ENCODE data around the gene TNRC6C. TPM values are rescaled to one million over a fixed set of nuclear protein-coding genes. Genes with fewer than 3 reads are reported as not detected.
"Not testable (repeated sequence)": the region's sequence is repeated elsewhere in the genome, so short reads cannot be mapped to it uniquely, and the experiment has no call there.

Gene TNRC6C
- total RNA-seq, 1 donor from 2014 or later, result 25.8 TPM

DNA sequence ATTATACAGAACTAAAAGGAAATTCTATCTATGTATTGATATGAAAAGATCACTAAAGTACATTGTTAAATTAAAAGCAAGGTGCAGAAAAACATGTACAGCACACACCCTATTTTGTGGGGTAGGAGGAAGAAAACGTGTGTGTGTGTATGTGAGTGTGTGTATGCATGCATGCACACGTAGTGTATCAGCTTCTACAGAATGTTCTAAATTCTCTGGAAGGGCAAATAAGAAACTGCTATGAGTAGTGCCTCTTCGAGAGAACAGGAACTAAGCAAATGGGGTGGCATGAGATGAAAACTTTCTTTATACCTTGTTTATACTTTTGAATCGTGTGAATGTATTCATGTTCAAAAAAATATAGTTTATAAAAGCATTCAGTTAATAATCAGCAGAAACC, 111.2 kb downstream of the TNRC6C start:
- Histone ChIP-seq H3K36me3 (peaks cover 55 to 91% of the 10 kb centered on the region in 2 donors), H3K9me3 (no peaks in the 10 kb centered on the region), H3K4me3 (no peak overlapping the region), H3K27me3 (no peaks in the 10 kb centered on the region), H3K27ac (no peak overlapping the region), H3K4me1 (no peaks in the 10 kb centered on the region)
- no peak for DNase-seq (ENCODE audit: low spot score in 2 of 2)
- intact Hi-C loops (cut with DNase I), result no loop called here
- TF ChIP-seq, protein P1, sequence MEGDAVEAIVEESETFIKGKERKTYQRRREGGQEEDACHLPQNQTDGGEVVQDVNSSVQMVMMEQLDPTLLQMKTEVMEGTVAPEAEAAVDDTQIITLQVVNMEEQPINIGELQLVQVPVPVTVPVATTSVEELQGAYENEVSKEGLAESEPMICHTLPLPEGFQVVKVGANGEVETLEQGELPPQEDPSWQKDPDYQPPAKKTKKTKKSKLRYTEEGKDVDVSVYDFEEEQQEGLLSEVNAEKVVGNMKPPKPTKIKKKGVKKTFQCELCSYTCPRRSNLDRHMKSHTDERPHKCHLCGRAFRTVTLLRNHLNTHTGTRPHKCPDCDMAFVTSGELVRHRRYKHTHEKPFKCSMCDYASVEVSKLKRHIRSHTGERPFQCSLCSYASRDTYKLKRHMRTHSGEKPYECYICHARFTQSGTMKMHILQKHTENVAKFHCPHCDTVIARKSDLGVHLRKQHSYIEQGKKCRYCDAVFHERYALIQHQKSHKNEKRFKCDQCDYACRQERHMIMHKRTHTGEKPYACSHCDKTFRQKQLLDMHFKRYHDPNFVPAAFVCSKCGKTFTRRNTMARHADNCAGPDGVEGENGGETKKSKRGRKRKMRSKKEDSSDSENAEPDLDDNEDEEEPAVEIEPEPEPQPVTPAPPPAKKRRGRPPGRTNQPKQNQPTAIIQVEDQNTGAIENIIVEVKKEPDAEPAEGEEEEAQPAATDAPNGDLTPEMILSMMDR (IDR thresholded peaks at IDR 0.05), result no peak

DNA sequence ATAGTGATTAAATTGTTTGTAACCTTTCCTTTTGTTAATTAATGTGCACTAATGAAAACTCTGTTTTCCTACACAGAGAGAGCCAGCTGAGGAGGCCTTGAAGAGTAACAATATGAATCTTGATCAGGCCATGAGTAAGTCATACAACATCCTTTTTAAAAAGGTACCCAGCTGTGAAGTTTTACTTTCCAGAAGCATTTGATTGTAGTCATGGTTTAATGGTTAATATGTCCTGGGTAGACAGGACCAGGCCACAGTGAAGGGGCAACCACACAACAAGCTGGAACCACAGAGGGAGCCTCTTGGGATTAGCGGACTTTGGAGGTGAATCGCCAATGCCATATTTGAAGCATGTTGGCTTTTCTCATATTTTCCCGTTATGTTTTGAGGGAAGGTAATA, 114.5 kb downstream of the TNRC6C start:
- DNase-seq (ENCODE audit: low spot score in 2 of 2), result no peak
- H3K4me3 ChIP-seq, result no peak overlapping the region
- no peaks in the 10 kb centered on the region for H3K27me3 ChIP-seq
- intact Hi-C loops (cut with DNase I), result no loop called here
- peaks cover 70 to 98% of the 10 kb centered on the region in 2 donors for H3K36me3 ChIP-seq
- H3K9me3 ChIP-seq, result no peaks in the 10 kb centered on the region
- H3K27ac ChIP-seq, result no peak overlapping the region
- TF ChIP-seq, protein P1 (IDR thresholded peaks at IDR 0.05), result no peak
- no peaks in the 10 kb centered on the region for H3K4me1 ChIP-seq

DNA sequence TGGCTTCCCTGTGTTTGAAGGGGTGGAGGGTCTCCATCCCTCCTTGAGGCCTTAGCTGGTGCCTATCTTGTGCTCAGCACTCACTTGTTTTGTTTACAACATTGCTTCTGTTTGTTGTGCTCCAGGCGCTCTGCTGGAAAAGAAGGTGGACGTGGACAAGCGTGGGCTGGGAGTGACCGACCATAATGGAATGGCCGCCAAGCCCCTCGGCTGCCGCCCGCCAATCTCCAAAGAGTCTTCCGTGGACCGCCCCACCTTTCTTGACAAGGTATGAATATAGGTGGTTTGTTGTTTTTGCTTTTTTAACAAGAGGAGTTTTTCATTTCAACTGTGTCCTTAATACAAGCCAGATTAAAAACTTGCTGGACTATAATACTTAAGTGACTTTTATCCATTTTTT, 116.5 kb downstream of the TNRC6C start:
- H3K36me3 ChIP-seq, result peaks cover 84 to 100% of the 10 kb centered on the region in 2 donors
- TF ChIP-seq, protein P1 (IDR thresholded peaks at IDR 0.05), result no peak

DNA sequence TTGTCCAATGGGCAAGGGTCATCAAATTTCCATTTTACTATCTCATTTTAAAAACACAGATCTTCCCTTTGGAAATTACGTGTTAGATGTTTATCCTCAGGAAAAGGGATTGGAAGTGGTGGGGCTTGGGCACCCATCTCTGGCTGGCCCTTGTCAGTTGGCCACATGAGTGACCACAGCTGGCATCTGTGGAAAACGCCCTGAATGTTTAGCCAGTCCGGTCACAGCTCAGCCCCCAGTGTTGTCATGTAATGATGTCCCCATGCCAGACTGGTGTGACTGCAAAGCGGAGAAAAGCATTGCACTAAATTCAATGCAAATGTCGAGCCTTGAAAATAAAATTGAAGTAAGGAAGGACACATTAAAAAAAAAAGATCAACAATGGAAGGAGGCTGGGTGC, 117.0 kb downstream of the TNRC6C start:
- peaks cover 89 to 100% of the 10 kb centered on the region in 2 donors for H3K36me3 ChIP-seq
- no peaks in the 10 kb centered on the region for H3K4me1 ChIP-seq
- intact Hi-C loops (cut with DNase I), result no loop called here
- no peak overlapping the region for H3K4me3 ChIP-seq
- no peak overlapping the region for H3K27ac ChIP-seq
- TF ChIP-seq, protein P1 (IDR thresholded peaks at IDR 0.05), result no peak
- H3K27me3 ChIP-seq, result no peaks in the 10 kb centered on the region
- DNase-seq (ENCODE audit: low spot score in 2 of 2), result no peak
- H3K9me3 ChIP-seq, result no peaks in the 10 kb centered on the region

More for the DNA sequence above, 116.5 kb downstream of the TNRC6C start:
- Histone ChIP-seq H3K4me1 (no peaks in the 10 kb centered on the region), H3K9me3 (no peaks in the 10 kb centered on the region), H3K27ac (no peak overlapping the region), H3K27me3 (no peaks in the 10 kb centered on the region), H3K4me3 (no peak overlapping the region)
- no peak for DNase-seq (ENCODE audit: low spot score in 2 of 2)
- intact Hi-C loops (cut with DNase I), result no loop called here

DNA sequence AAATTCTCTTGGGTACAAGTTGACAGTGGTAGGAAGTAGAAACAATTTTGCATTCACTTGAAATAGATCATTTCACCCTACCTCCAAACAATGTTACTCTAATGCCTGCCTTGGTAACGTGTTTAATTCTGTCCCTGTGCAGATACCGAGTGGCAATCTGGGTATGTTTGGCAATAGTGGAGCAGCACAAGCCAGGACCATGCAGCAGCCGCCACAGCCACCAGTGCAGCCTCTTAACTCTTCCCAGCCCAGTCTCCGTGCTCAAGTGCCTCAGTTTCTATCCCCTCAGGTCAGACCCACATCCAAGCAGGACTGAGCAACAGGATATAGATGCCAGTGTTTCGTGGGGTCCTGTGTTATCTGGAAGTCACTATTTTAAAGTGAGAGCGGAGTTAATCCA, 120.8 kb downstream of the TNRC6C start:
- no peaks in the 10 kb centered on the region for H3K27me3 ChIP-seq
- H3K4me1 ChIP-seq, result no peaks in the 10 kb centered on the region
- DNase-seq (ENCODE audit: low spot score in 2 of 2), result no peak
- peaks cover 82 to 96% of the 10 kb centered on the region in 2 donors for H3K36me3 ChIP-seq
- H3K4me3 ChIP-seq, result no peak overlapping the region
- H3K9me3 ChIP-seq, result no peaks in the 10 kb centered on the region
- TF ChIP-seq, protein P1 (IDR thresholded peaks at IDR 0.05), result no peak
- no peak overlapping the region for H3K27ac ChIP-seq
- intact Hi-C loops (cut with DNase I), result no loop called here

DNA sequence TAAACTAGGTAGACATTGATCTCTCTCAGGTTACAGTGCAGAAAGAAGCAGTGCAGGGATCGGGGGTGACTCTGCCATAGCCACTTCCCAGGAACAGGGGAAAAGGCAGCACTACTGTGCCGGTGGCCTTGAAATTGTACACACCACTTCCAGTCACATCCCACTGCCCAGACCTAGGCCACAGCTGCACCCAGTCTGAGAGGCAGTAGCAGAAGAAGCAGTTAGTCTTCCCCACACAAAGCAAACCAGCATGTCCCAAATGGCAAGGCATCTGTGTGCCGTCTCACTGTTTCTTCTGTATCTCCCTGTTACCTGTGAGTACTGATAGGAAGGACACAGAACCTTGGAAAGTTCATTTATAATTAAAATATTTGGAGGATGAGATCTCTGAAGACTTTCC, 123.0 kb downstream of the TNRC6C start:
- no peak overlapping the region for H3K27ac ChIP-seq
- no peaks in the 10 kb centered on the region for H3K27me3 ChIP-seq
- peaks cover 67 to 86% of the 10 kb centered on the region in 2 donors for H3K36me3 ChIP-seq
- no peak for DNase-seq (ENCODE audit: low spot score in 2 of 2)
- TF ChIP-seq, protein P1 (IDR thresholded peaks at IDR 0.05), result no peak
- intact Hi-C loops (cut with DNase I), result no loop called here
- H3K9me3 ChIP-seq, result no peaks in the 10 kb centered on the region
- no peaks in the 10 kb centered on the region for H3K4me1 ChIP-seq
- no peak overlapping the region for H3K4me3 ChIP-seq

DNA sequence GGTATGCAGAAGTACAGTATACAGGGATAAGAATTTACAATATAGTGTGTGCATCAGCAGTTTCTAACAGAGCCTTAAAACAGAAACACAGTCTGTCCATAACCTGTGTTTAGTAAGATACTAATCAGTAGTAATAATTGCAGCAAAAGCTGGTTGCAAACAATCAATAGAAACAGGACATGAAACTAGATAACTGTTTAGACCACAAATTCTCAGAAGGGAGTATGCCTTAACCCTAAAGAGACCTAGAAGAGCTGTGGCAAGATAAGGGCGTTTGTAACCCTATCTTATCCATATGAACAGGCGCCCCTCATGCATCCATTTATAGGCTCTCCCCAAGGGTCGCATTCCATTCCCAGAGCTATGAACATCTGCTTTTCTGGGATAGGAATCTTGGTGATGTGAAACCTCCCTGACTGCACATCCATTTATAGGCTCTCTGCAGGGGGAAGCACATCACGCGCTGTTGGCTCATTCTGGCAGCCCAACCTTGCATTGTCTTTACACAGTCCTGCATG, 123.9 kb downstream of the TNRC6C start:
- intact Hi-C loops (cut with DNase I); DNase-seq (ENCODE audit: low spot score in 2 of 2); H3K4me3 ChIP-seq; H3K27me3 ChIP-seq; H3K27ac ChIP-seq; H3K4me1 ChIP-seq; H3K9me3 ChIP-seq: not testable (repeated sequence)
- H3K36me3 ChIP-seq, result peaks cover 72 to 86% of the 10 kb centered on the region in 2 donors
